Astrocyte (in vitro differentiated cells and primary cell): ENCODE results near the gene WNT7A.

Source experiments
- EZH2 ChIP-seq: IDR thresholded peaks from 2 replicates; pipeline ENCODE4 v1.6.1; 2012; ENCODE audit warnings: mild to moderate bottlenecking, low read length, inconsistent platforms; ENCODE audit not compliant: insufficient read depth
- TF ChIP-seq, protein P1 (sequence below): IDR thresholded peaks from 2 replicates; pipeline ENCODE4 v1.5.1; 2011; ENCODE audit warnings: low read depth, mild to moderate bottlenecking, inconsistent platforms, low read length, moderate library complexity; ENCODE audit not compliant: insufficient read depth

- TF ChIP-seq, protein P1, sequence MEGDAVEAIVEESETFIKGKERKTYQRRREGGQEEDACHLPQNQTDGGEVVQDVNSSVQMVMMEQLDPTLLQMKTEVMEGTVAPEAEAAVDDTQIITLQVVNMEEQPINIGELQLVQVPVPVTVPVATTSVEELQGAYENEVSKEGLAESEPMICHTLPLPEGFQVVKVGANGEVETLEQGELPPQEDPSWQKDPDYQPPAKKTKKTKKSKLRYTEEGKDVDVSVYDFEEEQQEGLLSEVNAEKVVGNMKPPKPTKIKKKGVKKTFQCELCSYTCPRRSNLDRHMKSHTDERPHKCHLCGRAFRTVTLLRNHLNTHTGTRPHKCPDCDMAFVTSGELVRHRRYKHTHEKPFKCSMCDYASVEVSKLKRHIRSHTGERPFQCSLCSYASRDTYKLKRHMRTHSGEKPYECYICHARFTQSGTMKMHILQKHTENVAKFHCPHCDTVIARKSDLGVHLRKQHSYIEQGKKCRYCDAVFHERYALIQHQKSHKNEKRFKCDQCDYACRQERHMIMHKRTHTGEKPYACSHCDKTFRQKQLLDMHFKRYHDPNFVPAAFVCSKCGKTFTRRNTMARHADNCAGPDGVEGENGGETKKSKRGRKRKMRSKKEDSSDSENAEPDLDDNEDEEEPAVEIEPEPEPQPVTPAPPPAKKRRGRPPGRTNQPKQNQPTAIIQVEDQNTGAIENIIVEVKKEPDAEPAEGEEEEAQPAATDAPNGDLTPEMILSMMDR: no peak
- no peak for TF ChIP-seq EZH2
These were observed 33.6 kb downstream of the WNT7A start for GRCh38 chr3:13846238-13846637.
